D721Med (cell line): ENCODE results near the gene EYS.

ENCODE experiments used
- DNase-seq: peaks from one replicate; pipeline ENCODE4 v3.0.0; 2011; ENCODE audit warnings: low spot score; ENCODE audit not compliant: insufficient read length
- FAIRE-seq: peaks from 2 replicates; lab custom pipeline; 2011; peaks lifted over from hg19 to GRCh38; lab: Jason Lieb, UNC
- TF ChIP-seq, protein P1 (sequence below): IDR thresholded peaks from 2 replicates; pipeline ENCODE4 v1.5.1; 2012; ENCODE audit warnings: mild to moderate bottlenecking, control low read depth; ENCODE audit not compliant: insufficient read depth; ENCODE audit errors: missing control alignments

The EYS gene

GRCh38 chr6:64404396-64404795 lies 1302.6 kb downstream of the EYS start:
- no peak for FAIRE-seq
- DNase-seq = no peak
- TF ChIP-seq, protein P1, sequence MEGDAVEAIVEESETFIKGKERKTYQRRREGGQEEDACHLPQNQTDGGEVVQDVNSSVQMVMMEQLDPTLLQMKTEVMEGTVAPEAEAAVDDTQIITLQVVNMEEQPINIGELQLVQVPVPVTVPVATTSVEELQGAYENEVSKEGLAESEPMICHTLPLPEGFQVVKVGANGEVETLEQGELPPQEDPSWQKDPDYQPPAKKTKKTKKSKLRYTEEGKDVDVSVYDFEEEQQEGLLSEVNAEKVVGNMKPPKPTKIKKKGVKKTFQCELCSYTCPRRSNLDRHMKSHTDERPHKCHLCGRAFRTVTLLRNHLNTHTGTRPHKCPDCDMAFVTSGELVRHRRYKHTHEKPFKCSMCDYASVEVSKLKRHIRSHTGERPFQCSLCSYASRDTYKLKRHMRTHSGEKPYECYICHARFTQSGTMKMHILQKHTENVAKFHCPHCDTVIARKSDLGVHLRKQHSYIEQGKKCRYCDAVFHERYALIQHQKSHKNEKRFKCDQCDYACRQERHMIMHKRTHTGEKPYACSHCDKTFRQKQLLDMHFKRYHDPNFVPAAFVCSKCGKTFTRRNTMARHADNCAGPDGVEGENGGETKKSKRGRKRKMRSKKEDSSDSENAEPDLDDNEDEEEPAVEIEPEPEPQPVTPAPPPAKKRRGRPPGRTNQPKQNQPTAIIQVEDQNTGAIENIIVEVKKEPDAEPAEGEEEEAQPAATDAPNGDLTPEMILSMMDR = no peak

- DNase-seq = no peak
- FAIRE-seq = no peak
These were observed 1323.7 kb downstream of the EYS start for GRCh38 chr6:64383277-64383676.

DNA sequence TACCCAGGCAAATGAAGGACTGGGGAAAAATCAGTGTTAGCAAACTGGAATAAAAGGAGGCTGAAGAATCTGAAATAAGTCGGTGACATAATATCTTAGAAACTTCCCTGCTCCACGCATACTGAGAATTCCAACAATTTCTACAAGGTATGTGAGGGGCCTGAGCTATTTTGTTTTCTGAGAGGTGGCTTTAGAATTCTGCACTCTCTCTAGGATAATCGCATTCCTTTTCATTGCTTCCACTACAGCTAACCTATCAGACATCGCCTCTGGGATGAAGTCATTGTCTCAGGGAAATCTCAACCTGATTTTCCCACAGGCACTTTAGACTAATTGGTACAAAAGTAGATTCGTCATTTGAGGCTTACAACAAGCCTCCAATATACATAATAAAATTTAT lies 1330.6 kb downstream of the EYS start:
- no peak for FAIRE-seq
- no peak for DNase-seq
- TF ChIP-seq, protein P1 = no peak

More at GRCh38 chr6:64383277-64383676, 1323.7 kb downstream of the EYS start:
- TF ChIP-seq, protein P1 = no peak

- DNase-seq (no peak), FAIRE-seq (no peak)
- TF ChIP-seq, protein P1 = no peak
These were observed 1349.6 kb downstream of the EYS start for GRCh38 chr6:64357430-64357829.

DNA sequence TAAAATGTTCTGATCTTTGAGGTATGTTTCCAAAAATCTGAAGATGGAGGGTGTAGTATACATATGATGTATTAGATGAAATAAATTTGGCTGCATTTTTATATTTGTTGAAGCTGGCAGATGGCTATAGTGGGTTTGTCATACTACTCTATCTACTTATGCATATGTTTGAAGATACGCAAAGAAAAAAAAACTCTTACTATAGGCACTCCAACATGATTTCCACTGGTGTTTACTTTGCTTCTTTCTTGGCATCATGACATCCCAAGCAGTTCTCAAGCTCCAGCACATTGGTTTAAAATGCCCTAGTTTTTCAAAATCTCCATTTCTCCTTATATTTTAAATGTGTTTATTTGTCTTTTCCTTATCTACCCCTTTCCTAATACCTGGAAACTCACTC lies 1359.6 kb downstream of the EYS start:
- DNase-seq (no peak), FAIRE-seq (no peak)
- TF ChIP-seq, protein P1 = no peak

GRCh38 chr6:64335195-64335594 lies 1371.8 kb downstream of the EYS start:
- TF ChIP-seq, protein P1 = no peak
- FAIRE-seq (no peak), DNase-seq (no peak)

GRCh38 chr6:64334636-64335035 lies 1372.4 kb downstream of the EYS start:
- FAIRE-seq (peak; percentile 41), DNase-seq (no peak)
- TF ChIP-seq, protein P1 = no peak
